GM12892 (cell line): Measurements from ENCODE around the gene MMEL1.

Source experiments
- POLR2A ChIP-seq: IDR thresholded peaks from 2 replicates; pipeline ENCODE4 v1.6.1; 2011; ENCODE audit warnings: low read depth, low read length, control low read depth
- TAF1 ChIP-seq: IDR thresholded peaks from 2 replicates; pipeline ENCODE4 v1.6.1; 2011; ENCODE audit warnings: low read depth, mild to moderate bottlenecking, control low read depth, low read length, borderline replicate concordance

DNA sequence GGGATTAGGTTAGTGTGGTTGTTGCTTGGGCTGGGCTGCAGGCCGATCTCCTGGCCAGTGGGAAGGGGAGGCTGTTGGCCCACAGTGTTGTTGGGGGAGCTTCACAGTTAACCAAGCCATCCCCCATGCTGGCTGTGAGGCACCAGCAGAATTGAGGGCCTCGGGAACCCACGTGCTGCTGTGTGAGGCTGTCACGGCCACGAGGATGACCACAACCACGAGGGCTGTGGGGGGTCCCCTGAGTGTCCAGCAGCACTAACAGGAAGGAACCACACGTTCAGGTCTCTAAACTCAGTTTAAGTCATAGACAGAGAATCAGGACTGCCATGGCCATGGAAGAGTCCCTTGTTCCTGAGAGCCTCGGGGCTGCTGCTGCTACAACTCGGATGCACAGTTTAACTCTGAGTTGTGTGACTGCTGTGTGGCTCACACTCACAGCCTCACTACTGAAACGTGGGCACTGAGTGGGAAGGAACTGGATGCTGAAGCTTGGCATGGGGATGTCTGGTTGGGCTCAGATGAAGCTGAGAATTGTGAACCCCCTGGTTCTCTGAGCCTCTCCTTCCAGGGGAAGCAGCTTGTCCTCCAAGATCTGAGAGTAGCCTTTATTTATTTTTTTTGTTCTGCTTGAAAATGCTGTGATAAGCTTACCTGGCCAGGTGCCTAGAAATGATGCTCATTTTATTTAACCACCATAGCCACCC lies 4.8 kb upstream of the MMEL1 start:
- TF ChIP-seq POLR2A: no peak
- TF ChIP-seq TAF1: no peak
